GM21576 (cell line): ENCODE results near the gene SCN3A.

Experiments
- ATAC-seq: cut with Tn5 transposase; IDR thresholded peaks from one replicate; pipeline ENCODE4 v1.9.1; 2021; ENCODE audit warnings: mild to moderate bottlenecking, moderate library complexity; ENCODE audit not compliant: unreplicated experiment

SCN3A gene

DNA sequence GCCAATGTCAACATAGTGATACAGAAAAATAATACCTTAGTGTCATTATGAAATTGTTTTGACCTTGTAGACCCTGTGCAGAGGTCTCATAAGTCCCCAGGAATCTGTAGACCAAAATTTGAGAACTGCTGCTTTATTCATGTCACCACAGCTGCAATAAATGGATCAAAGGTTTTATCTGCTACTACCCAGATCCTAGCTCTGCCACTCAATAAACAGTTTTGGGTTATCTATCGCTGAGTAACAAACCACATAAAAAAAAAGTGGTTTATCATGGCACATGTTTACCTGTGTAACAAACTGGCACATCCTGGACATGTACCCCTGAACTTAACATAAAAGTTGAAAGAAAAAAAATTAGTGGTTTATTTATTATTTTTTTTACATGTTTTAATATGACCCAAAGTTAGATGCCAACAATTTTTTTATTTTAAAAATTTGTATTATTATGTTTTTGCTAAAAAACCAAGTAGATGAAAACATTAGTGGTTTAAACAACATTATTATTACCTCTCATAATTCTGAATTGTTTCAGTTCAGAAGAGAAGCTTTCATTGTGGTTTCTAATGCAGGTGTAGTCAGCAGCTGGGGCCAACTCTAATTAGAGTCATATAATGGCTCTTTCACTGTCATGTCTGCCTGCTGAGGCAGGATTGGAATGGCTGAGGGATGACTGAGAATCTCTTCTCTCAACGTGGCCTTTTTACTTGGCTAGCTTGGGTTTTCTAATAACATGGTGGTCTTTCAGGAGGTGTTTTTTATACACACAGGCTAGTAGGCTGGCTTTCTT is 145.2 kb downstream of the SCN3A start:
- no peak for ATAC-seq

DNA sequence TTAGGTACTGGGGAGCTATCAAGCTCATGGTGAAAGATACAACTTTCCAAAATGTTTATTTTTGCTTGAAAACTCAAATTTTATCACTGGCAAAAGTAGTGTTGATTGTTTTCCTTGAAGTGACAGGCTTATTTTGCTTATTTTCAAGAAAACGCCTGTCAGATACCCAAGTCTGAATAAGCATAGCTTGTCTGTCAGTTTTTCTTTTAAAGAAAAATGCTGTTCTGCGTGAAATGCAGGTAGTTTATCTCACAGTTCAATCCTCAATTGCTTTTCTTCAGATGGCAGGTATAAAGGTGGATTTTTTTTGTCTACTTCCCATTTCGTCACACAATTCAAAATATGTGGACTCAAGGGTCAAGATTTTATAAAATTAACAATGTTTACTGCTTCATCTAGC is 145.9 kb downstream of the SCN3A start:
- no peak for ATAC-seq

DNA sequence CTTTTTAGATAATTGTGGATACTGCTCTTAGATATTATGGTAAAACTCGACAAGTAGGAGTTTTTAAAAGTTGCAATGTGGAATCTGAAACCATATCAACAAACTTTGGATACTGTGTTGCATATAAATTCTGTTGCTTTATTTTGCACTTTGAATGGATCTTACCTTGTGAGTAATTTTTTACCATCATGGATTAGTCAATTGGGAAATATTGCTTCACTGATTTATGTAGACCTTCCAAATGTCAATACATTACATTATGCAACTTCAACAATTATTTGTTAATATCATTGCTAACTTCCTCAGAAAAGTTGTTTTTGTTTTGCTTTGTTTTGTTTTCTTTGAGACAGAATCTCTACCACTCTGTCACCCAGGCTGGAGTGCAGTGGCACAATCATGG is 146.5 kb downstream of the SCN3A start:
- ATAC-seq, result no peak

GRCh38 chr2:165056564-165056963 is 147.3 kb downstream of the SCN3A start:
- ATAC-seq, result no peak

- no peak for ATAC-seq
These were observed 148.6 kb downstream of the SCN3A start for GRCh38 chr2:165055082-165055851.

- ATAC-seq, result no peak
These were observed 149.2 kb downstream of the SCN3A start for GRCh38 chr2:165054652-165055051.

DNA sequence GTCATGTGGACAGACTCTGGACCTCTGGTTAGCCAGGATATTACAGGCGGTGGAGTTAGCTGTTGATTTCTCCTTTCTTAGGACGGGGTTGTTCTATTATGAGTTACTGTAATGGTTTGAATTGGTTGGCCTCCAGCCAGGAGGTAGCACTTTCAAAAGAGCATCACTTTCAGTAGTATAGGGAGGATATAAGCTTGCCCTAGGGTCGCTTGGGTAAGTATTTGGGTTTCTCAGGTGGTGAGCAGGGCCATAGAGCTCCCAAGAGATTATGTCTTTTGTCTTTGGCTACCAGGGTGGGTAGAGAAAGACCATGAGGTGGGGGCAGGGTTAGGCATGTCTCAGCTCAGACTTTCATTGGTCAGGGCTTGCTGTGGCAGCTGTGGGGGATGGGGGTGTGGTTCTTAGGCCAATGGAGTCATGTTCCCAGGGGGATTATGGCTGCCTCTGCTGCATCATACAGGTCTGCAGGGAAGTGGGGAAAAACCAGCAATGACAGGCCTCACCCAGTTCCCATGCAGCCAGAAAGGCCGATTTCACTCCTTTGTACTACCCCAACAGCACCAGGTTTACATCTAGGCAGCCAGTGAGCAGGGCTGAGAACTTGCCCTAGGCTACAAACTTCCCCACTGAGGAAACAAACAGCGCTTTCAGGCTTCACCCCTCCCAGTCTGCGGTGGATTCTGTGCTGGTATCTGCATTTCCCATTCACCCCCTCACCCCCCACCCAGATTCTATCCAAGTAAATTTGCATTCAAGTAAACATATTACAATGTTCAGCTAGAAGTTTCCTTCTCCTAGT is 159.1 kb downstream of the SCN3A start:
- no peak for ATAC-seq
